ENCODE measurements around the gene DET1. TPM values are rescaled to one million over a fixed set of nuclear protein-coding genes. Genes with fewer than 3 reads are reported as not detected.

Gene DET1
- total RNA-seq, 1 experiment from 2014 or later: 6.1 TPM

GRCh38 chr15:88467935-88468528, 78.4 kb downstream of the DET1 start:
- ATAC-seq (peak; percentile 56), DNase-seq (ENCODE audit: low spot score) (no peak)
- no peaks in the 10 kb centered on the region for H3K9me3 Mint-ChIP-seq
- peaks cover 16% of the 10 kb centered on the region for H3K4me1 Mint-ChIP-seq
- CTCF ChIA-PET: interaction anchor here (0.6 to 1.9 kb wide), 21 partner anchors 9 to 428 kb away, joined by 3 to 21 read pairs (median 5); partner anchors contain the start of gene ISG20
- H3K27ac Mint-ChIP-seq: peak overlapping the region; percentile 90
- TF ChIP-seq ATF3 (CRISPR knock-in tag; conservative IDR thresholded peaks at IDR 0.05): no peak
- TF ChIP-seq, protein P1, sequence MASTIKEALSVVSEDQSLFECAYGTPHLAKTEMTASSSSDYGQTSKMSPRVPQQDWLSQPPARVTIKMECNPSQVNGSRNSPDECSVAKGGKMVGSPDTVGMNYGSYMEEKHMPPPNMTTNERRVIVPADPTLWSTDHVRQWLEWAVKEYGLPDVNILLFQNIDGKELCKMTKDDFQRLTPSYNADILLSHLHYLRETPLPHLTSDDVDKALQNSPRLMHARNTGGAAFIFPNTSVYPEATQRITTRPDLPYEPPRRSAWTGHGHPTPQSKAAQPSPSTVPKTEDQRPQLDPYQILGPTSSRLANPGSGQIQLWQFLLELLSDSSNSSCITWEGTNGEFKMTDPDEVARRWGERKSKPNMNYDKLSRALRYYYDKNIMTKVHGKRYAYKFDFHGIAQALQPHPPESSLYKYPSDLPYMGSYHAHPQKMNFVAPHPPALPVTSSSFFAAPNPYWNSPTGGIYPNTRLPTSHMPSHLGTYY (CRISPR knock-in tag; IDR thresholded peaks at IDR 0.05): no peak
- TF ChIP-seq, protein P2, sequence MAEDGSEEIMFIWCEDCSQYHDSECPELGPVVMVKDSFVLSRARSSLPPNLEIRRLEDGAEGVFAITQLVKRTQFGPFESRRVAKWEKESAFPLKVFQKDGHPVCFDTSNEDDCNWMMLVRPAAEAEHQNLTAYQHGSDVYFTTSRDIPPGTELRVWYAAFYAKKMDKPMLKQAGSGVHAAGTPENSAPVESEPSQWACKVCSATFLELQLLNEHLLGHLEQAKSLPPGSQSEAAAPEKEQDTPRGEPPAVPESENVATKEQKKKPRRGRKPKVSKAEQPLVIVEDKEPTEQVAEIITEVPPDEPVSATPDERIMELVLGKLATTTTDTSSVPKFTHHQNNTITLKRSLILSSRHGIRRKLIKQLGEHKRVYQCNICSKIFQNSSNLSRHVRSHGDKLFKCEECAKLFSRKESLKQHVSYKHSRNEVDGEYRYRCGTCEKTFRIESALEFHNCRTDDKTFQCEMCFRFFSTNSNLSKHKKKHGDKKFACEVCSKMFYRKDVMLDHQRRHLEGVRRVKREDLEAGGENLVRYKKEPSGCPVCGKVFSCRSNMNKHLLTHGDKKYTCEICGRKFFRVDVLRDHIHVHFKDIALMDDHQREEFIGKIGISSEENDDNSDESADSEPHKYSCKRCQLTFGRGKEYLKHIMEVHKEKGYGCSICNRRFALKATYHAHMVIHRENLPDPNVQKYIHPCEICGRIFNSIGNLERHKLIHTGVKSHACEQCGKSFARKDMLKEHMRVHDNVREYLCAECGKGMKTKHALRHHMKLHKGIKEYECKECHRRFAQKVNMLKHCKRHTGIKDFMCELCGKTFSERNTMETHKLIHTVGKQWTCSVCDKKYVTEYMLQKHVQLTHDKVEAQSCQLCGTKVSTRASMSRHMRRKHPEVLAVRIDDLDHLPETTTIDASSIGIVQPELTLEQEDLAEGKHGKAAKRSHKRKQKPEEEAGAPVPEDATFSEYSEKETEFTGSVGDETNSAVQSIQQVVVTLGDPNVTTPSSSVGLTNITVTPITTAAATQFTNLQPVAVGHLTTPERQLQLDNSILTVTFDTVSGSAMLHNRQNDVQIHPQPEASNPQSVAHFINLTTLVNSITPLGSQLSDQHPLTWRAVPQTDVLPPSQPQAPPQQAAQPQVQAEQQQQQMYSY (CRISPR knock-in tag; IDR thresholded peaks at IDR 0.05): peak; percentile 80
- no peaks in the 10 kb centered on the region for H3K27me3 Mint-ChIP-seq (ENCODE audit: low read depth)
- POLR2A ChIA-PET: interaction anchor here (0.6 to 1.4 kb wide), 4 partner anchors 18 to 171 kb away, joined by 3 to 9 read pairs (median 5); partner anchors contain the start of gene ISG20
- peak overlapping the region; percentile 96 for H3K4me3 Mint-ChIP-seq
- H3K36me3 Mint-ChIP-seq: peaks cover 30% of the 10 kb centered on the region

GRCh38 chr15:88467073-88467934, 79.2 kb downstream of the DET1 start, which contains the start of the genes MRPL46 and MRPS11:
MRPL46 (minus strand) TSS chr15:88467388; CDS start chr15:88467377, 11 bp downstream.
MRPS11 (plus strand) TSS chr15:88467708; CDS start chr15:88467718, 10 bp downstream.
- ChIA-PET POLR2A (interaction anchor here (0.8 to 1.4 kb wide), 3 partner anchors 17 to 171 kb away, joined by 3 to 9 read pairs (median 7); partner anchors contain the start of gene ISG20), CTCF (interaction anchor here (0.6 to 1.9 kb wide), 21 partner anchors 10 to 429 kb away, joined by 3 to 21 read pairs (median 5); partner anchors contain the start of gene ISG20)
- Mint-ChIP-seq H3K4me1 (peaks cover 16% of the 10 kb centered on the region), H3K9me3 (no peaks in the 10 kb centered on the region), H3K4me3 (peak within 1 kb of the TSS; percentile 96), H3K27me3 (ENCODE audit: low read depth) (no peaks in the 10 kb centered on the region), H3K27ac (peak within 1 kb of the TSS; percentile 97), H3K36me3 (peaks cover 32% of the 10 kb centered on the region)
- DNase-seq (ENCODE audit: low spot score): peak; percentile 87
- peak; percentile 86 for ATAC-seq
- 0 out of 2 replicates have a peak, but pooled peaks have one; percentile 23 for TF ChIP-seq ATF3 (CRISPR knock-in tag; conservative IDR thresholded peaks at IDR 0.05)
- TF ChIP-seq, protein P3, sequence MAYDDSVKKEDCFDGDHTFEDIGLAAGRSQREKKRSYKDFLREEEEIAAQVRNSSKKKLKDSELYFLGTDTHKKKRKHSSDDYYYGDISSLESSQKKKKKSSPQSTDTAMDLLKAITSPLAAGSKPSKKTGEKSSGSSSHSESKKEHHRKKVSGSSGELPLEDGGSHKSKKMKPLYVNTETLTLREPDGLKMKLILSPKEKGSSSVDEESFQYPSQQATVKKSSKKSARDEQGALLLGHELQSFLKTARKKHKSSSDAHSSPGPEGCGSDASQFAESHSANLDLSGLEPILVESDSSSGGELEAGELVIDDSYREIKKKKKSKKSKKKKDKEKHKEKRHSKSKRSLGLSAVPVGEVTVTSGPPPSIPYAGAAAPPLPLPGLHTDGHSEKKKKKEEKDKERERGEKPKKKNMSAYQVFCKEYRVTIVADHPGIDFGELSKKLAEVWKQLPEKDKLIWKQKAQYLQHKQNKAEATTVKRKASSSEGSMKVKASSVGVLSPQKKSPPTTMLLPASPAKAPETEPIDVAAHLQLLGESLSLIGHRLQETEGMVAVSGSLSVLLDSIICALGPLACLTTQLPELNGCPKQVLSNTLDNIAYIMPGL (CRISPR knock-in tag; IDR thresholded peaks at IDR 0.05): no peak
- peak; percentile 48 for TF ChIP-seq SP1 (CRISPR knock-in tag; conservative IDR thresholded peaks at IDR 0.05)
- no peak for TF ChIP-seq NR3C1 (CRISPR knock-in tag; conservative IDR thresholded peaks at IDR 0.05; ENCODE audit: low read depth)
- TF ChIP-seq FOXK1 (CRISPR knock-in tag; IDR thresholded peaks at IDR 0.05): 0 out of 2 replicates have a peak, but pooled peaks have one; percentile 29
- TF ChIP-seq, protein P4, sequence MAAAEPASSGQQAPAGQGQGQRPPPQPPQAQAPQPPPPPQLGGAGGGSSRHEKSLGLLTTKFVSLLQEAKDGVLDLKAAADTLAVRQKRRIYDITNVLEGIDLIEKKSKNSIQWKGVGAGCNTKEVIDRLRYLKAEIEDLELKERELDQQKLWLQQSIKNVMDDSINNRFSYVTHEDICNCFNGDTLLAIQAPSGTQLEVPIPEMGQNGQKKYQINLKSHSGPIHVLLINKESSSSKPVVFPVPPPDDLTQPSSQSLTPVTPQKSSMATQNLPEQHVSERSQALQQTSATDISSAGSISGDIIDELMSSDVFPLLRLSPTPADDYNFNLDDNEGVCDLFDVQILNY (CRISPR knock-in tag; IDR thresholded peaks at IDR 0.05): peak; percentile 64; the same call in 1 of the 2 replicates
- peak; percentile 69 for TF ChIP-seq MAX (CRISPR knock-in tag; IDR thresholded peaks at IDR 0.05)
- TF ChIP-seq, protein P5, sequence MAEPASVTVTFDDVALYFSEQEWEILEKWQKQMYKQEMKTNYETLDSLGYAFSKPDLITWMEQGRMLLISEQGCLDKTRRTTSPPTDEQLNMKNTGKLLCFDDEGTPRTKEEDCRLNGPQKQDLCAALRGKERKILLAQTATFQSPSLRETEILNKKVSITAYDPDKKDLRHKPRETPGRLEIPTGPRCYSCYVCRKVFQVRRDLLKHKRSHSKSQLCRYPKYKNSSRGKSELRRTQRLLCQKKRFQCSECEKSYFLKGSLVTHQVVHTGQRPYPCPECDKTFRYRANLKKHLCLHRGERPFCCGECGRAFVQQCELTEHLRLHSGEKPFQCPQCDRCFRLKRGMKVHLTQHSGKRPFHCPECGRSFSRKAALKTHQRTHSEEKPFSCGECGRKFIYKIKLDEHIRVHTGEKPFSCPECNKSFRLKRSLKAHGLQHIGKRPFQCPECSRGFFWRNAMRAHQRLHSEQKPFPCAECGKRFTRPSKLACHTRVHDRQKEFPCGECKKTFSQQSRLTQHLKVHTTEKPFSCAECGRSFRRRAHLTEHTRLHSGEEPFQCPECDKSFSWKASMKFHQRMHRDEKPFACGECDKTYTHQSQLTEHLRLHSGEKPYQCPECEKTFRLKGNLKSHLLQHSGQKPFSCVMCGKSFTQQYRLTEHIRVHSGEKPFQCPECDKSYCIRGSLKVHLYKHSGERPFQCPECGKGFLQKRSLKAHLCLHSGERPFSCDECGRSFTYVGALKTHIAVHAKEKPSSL (CRISPR knock-in tag; conservative IDR thresholded peaks at IDR 0.05): no peak
- peak; percentile 7 for TF ChIP-seq GABPB1 (CRISPR knock-in tag; IDR thresholded peaks at IDR 0.05)
- peak; percentile 59; the same call in 1 of the 2 replicates for TF ChIP-seq NFE2L1 (CRISPR knock-in tag; IDR thresholded peaks at IDR 0.05)
- TF ChIP-seq RELA (CRISPR knock-in tag; IDR thresholded peaks at IDR 0.05; ENCODE audit: borderline replicate concordance): no peak
- TF ChIP-seq, protein P6, sequence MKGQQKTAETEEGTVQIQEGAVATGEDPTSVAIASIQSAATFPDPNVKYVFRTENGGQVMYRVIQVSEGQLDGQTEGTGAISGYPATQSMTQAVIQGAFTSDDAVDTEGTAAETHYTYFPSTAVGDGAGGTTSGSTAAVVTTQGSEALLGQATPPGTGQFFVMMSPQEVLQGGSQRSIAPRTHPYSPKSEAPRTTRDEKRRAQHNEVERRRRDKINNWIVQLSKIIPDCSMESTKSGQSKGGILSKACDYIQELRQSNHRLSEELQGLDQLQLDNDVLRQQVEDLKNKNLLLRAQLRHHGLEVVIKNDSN (CRISPR knock-in tag; IDR thresholded peaks at IDR 0.05): 0 out of 2 replicates have a peak, but pooled peaks have one; percentile 12
- TF ChIP-seq SMAD3 (CRISPR knock-in tag; IDR thresholded peaks at IDR 0.05; ENCODE audit: borderline replicate concordance): 0 out of 2 replicates have a peak, but pooled peaks have one; percentile 15
